ENCODE results near the gene TBX15.
"Not testable (repeated sequence)": the region's sequence is repeated elsewhere in the genome, so short reads cannot be mapped to it uniquely, and the experiment has no call there.

The TBX15 gene

GRCh38 chr1:118958937-118959631 lies 29.1 kb downstream of the TBX15 start:
- no peak for DNase-seq (ENCODE audit: low spot score)

GRCh38 chr1:118958140-118958539 lies 30.0 kb downstream of the TBX15 start:
- DNase-seq (ENCODE audit: low spot score): no peak

- not testable (repeated sequence) for DNase-seq (ENCODE audit: low spot score)
Measured at GRCh38 chr1:118957579-118957978, 30.6 kb downstream of the TBX15 start.

- no peak for DNase-seq (ENCODE audit: low spot score)
Measured at GRCh38 chr1:118954301-118954905, 33.7 kb downstream of the TBX15 start.

GRCh38 chr1:118951270-118951936 lies 36.7 kb downstream of the TBX15 start:
- DNase-seq (ENCODE audit: low spot score): no peak

- DNase-seq (ENCODE audit: low spot score): no peak
Measured at GRCh38 chr1:118949315-118949714, 38.8 kb downstream of the TBX15 start.

- DNase-seq (ENCODE audit: low spot score): no peak
Measured at GRCh38 chr1:118948846-118949245, 39.3 kb downstream of the TBX15 start.

- no peak for DNase-seq (ENCODE audit: low spot score)
Measured at GRCh38 chr1:118948351-118948750, 39.8 kb downstream of the TBX15 start.

GRCh38 chr1:118947790-118948189 lies 40.4 kb downstream of the TBX15 start:
- DNase-seq (ENCODE audit: low spot score): no peak

GRCh38 chr1:118947003-118947765 lies 41.0 kb downstream of the TBX15 start:
- DNase-seq (ENCODE audit: low spot score): no peak

GRCh38 chr1:118945489-118945888 lies 42.7 kb downstream of the TBX15 start:
- no peak for DNase-seq (ENCODE audit: low spot score)

- no peak for DNase-seq (ENCODE audit: low spot score)
Measured at GRCh38 chr1:118944546-118944945, 43.6 kb downstream of the TBX15 start.

GRCh38 chr1:118944133-118944532 lies 44.0 kb downstream of the TBX15 start:
- no peak for DNase-seq (ENCODE audit: low spot score)

- no peak for DNase-seq (ENCODE audit: low spot score)
Measured at GRCh38 chr1:118940957-118941356, 47.2 kb downstream of the TBX15 start.

- no peak for DNase-seq (ENCODE audit: low spot score)
Measured at GRCh38 chr1:118937413-118938072, 50.6 kb downstream of the TBX15 start.

GRCh38 chr1:118934706-118935105 lies 53.4 kb downstream of the TBX15 start:
- no peak for DNase-seq (ENCODE audit: low spot score)

- no peak for DNase-seq (ENCODE audit: low spot score)
Measured at GRCh38 chr1:118933051-118933781, 54.9 kb downstream of the TBX15 start.

GRCh38 chr1:118931876-118932275 lies 56.3 kb downstream of the TBX15 start:
- DNase-seq (ENCODE audit: low spot score): no peak

GRCh38 chr1:118928739-118929554 lies 59.2 kb downstream of the TBX15 start:
- no peak for DNase-seq (ENCODE audit: low spot score)

- no peak for DNase-seq (ENCODE audit: low spot score)
Measured at GRCh38 chr1:118927427-118928187, 60.5 kb downstream of the TBX15 start.

Measured in pons (tissue), 1 donor.